Activated B cell treated with CpG ODN at 0.5 μM for 24 hours (primary cell): ENCODE results near the gene GMCL2. TPM values are rescaled to one million over a fixed set of nuclear protein-coding genes. Genes with fewer than 3 reads are reported as not detected.

Experiments used
- ATAC-seq: fragments of 200-7000 bp; cut with Tn5 transposase; one replicate; pipeline ENCODE4 v1.10.0; 2021; ENCODE audit warnings: low read depth, mild to moderate bottlenecking, moderate library complexity
- CTCF ChIA-PET: fragments of 350-600 bp; sonication (Branson Sonifier 250); formaldehyde crosslinking; loops from one replicate; lab custom pipeline; 2021; ENCODE audit warnings: antibody characterized with exemption; lab: Charles Lee
- POLR2A ChIA-PET: fragments of 350-600 bp; sonication (Branson Sonifier 250); formaldehyde crosslinking; loops from one replicate; lab custom pipeline; 2021; ENCODE audit warnings: antibody characterized with exemption; lab: Charles Lee
- DNase-seq: peaks from one replicate; pipeline ENCODE4 v3.0.0; 2022
- H3K27ac Mint-ChIP-seq: one replicate; pipeline ENCODE4 v1.8.0; 2020; ENCODE audit warnings: mixed read lengths
- H3K27me3 Mint-ChIP-seq: one replicate; pipeline ENCODE4 v1.8.0; 2021; ENCODE audit warnings: mixed read lengths
- H3K36me3 Mint-ChIP-seq: one replicate; pipeline ENCODE4 v1.8.0; 2021; ENCODE audit warnings: low read depth, mixed read lengths
- H3K4me1 Mint-ChIP-seq: one replicate; pipeline ENCODE4 v1.8.0; 2021; ENCODE audit warnings: mixed read lengths
- H3K4me3 Mint-ChIP-seq: one replicate; pipeline ENCODE4 v1.8.0; 2020; ENCODE audit warnings: mild to moderate bottlenecking, mixed read lengths
- H3K9me3 Mint-ChIP-seq: one replicate; pipeline ENCODE4 v1.8.0; 2020; ENCODE audit warnings: mixed read lengths
- intact Hi-C: fragments of 100-400 bp; cut with micrococcal nuclease; formaldehyde crosslinking; loops from one replicate; pipeline ENCODE4 v1.15.1; 2024
- total RNA-seq: library from RNA; stranded (reverse); gene quantifications from 2 replicates; pipeline ENCODE4 v1.2.3, GENCODE V29; 2022
- TF ChIP-seq, protein P1 (sequence below): fragments of 200-600 bp; IDR thresholded peaks from one replicate; pipeline ENCODE4 v1.8.0; 2022; ENCODE audit warnings: antibody characterized with exemption, mild to moderate bottlenecking

The GMCL2 gene
- total RNA-seq, 1 donor from 2014 or later = not detected

DNA sequence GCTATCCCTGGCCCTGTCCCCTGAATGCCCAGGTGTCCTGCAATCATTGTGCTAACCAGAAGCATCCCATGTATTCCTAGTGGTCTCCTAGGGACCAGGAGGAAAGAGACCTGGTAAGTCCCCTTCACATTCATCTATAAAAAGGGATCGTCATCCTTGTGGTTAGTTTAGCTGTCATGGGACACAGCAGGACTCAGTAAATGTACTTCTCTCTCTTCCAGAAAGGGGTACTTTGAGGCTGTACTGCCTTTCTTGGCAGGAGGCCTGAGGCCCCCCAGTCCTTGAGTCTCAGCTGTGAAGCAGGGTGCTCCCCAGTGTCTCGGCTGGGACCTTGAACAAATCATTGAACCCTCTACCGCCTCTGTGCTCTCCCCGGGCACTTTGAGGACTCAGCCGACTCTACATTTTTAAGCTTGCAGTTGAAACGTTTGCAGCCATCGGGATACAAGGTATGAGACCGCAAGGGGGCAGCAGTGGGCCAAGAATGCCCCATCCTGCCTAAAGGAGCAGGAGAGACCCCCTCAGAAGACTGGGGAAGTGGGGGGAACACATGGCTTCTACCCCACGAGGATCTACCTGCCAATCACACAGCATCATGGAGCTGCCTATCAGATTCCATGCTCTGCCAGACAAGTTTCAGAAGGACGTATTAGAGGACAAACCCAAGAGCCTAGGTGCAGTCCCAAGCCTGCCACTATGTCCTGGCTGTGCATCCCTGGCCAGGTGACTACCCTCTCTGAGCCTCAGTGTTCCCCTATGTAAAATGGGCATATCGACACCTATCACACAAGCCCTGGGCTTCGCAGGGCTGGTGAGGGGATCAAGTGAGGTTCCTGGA lies 47.8 kb upstream of the GMCL2 start:
- POLR2A ChIA-PET = interaction anchor here (0.8 to 1.0 kb wide), 3 partner anchors 10 to 316 kb away, joined by 4 to 6 read pairs (median 5); partner anchors contain the start of gene HNRNPAB
- DNase-seq = peak; percentile 64
- Mint-ChIP-seq H3K27ac (peak overlapping the region; percentile 54), H3K4me1 (peaks cover 56% of the 10 kb centered on the region), H3K27me3 (no peaks in the 10 kb centered on the region), H3K4me3 (peak overlapping the region; percentile 41), H3K36me3 (peaks cover 17% of the 10 kb centered on the region), H3K9me3 (no peaks in the 10 kb centered on the region)
- intact Hi-C loops = loop anchor here (2.0 to 5.0 kb wide), 3 partner anchors 227 to 1257 kb away; partner anchors contain the start of gene CLK4
- CTCF ChIA-PET = interaction anchor here (0.6 to 1.5 kb wide), 9 partner anchors 16 to 1259 kb away, joined by 3 to 18 read pairs (median 3); partner anchors contain the start of genes HNRNPAB and ZNF354A
- TF ChIP-seq, protein P1, sequence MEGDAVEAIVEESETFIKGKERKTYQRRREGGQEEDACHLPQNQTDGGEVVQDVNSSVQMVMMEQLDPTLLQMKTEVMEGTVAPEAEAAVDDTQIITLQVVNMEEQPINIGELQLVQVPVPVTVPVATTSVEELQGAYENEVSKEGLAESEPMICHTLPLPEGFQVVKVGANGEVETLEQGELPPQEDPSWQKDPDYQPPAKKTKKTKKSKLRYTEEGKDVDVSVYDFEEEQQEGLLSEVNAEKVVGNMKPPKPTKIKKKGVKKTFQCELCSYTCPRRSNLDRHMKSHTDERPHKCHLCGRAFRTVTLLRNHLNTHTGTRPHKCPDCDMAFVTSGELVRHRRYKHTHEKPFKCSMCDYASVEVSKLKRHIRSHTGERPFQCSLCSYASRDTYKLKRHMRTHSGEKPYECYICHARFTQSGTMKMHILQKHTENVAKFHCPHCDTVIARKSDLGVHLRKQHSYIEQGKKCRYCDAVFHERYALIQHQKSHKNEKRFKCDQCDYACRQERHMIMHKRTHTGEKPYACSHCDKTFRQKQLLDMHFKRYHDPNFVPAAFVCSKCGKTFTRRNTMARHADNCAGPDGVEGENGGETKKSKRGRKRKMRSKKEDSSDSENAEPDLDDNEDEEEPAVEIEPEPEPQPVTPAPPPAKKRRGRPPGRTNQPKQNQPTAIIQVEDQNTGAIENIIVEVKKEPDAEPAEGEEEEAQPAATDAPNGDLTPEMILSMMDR = no peak
- no peak for ATAC-seq

DNA sequence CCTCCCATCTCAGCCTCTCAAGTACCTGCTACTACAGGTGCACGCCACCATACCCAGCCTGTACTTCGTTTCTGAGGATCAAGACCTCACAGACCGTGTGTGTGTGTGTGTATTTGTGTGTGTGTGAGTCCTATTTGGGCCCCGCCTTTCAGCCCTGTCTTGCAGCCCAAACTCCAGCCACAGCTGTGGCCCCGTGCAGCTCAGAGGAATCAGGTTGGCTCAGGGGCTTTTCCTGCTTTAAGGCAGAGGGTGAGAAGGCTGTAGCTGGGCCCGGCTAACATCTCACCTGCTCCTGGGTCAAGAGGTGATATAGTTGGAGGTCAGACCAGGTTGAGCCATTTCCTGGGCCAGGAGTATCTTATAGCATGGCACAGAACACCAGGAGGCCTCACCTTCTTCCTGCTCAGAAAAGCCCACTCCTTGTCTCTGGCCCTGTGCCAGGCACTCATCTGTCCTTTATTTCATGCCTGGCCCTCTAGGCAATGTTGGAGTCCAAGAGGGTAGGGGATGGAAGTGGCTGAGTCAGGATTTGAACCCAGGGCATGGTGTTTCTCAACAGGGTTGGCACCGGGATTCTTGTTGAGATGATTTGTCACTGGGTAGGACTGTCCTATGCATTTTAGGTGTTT lies 47.1 kb upstream of the GMCL2 start:
- no peak for ATAC-seq
- POLR2A ChIA-PET = interaction anchor here (0.7 to 1.0 kb wide), 4 partner anchors 10 to 317 kb away, joined by 3 to 6 read pairs (median 4); partner anchors contain the start of gene HNRNPAB

GRCh38 chr5:178232920-178233429 lies 45.8 kb upstream of the GMCL2 start:
- peak overlapping the region; percentile 68 for H3K4me3 Mint-ChIP-seq

More for the DNA sequence above, 47.1 kb upstream of the GMCL2 start:
- H3K9me3 Mint-ChIP-seq = no peaks in the 10 kb centered on the region
- H3K4me3 Mint-ChIP-seq = no peak overlapping the region
- peaks cover 58% of the 10 kb centered on the region for H3K4me1 Mint-ChIP-seq
- peak overlapping the region; percentile 30 for H3K27ac Mint-ChIP-seq
- TF ChIP-seq, protein P1 = no peak
- H3K27me3 Mint-ChIP-seq = no peaks in the 10 kb centered on the region
- intact Hi-C loops = loop anchor here (2.0 kb wide), 1 partner anchor 393 kb away; the partner anchor contains the start of gene CLK4
- DNase-seq = no peak
- CTCF ChIA-PET = interaction anchor here (0.6 to 1.5 kb wide), 8 partner anchors 17 to 1259 kb away, joined by 3 to 18 read pairs (median 3); partner anchors contain the start of genes HNRNPAB and ZNF354A
- H3K36me3 Mint-ChIP-seq = peaks cover 24% of the 10 kb centered on the region

GRCh38 chr5:178232124-178232919 lies 45.2 kb upstream of the GMCL2 start, which contains the start of gene PHYKPL:
Gene PHYKPL (minus strand): TSS chr5:178232802. CDS start chr5:178232550, 252 bp downstream.
- peak within 1 kb of the TSS; percentile 86 for H3K4me3 Mint-ChIP-seq
- DNase-seq = peak; percentile 74
- intact Hi-C loops = loop anchor here (1.0 to 2.0 kb wide), 4 partner anchors 8 to 1466 kb away; partner anchors contain the start of genes CANX, HNRNPAB and ZNF354A
- peaks cover 47% of the 10 kb centered on the region for H3K4me1 Mint-ChIP-seq
- CTCF ChIA-PET = no interaction called here
- ATAC-seq = peak; percentile 75
- H3K9me3 Mint-ChIP-seq = no peaks in the 10 kb centered on the region
- H3K27ac Mint-ChIP-seq = peak within 1 kb of the TSS; percentile 84
- POLR2A ChIA-PET = interaction anchor here (0.6 to 3.2 kb wide), 6 partner anchors 9 to 1392 kb away, joined by 4 to 17 read pairs (median 6); partner anchors contain the start of genes HNRNPAB and HNRNPH1
- TF ChIP-seq, protein P1 = no peak
- no peaks in the 10 kb centered on the region for H3K27me3 Mint-ChIP-seq
- peaks cover 43% of the 10 kb centered on the region for H3K36me3 Mint-ChIP-seq

More at GRCh38 chr5:178232920-178233429, 45.8 kb upstream of the GMCL2 start:
- POLR2A ChIA-PET = interaction anchor here (0.6 to 3.2 kb wide), 4 partner anchors 18 to 1391 kb away, joined by 4 to 17 read pairs (median 8); partner anchors contain the start of genes HNRNPAB and HNRNPH1
- H3K27ac Mint-ChIP-seq = peak overlapping the region; percentile 84
- no peak for ATAC-seq
- H3K4me1 Mint-ChIP-seq = peaks cover 49% of the 10 kb centered on the region
- DNase-seq = no peak
- intact Hi-C loops = loop anchor here (1.0 to 2.0 kb wide), 4 partner anchors 7 to 1466 kb away; partner anchors contain the start of genes CANX, HNRNPAB and ZNF354A
- H3K9me3 Mint-ChIP-seq = no peaks in the 10 kb centered on the region
- CTCF ChIA-PET = interaction anchor here (0.7 kb wide), 1 partner anchor 12 kb away, joined by 3 read pairs; no protein-coding TSS in a partner anchor
- H3K36me3 Mint-ChIP-seq = peaks cover 37% of the 10 kb centered on the region
- H3K27me3 Mint-ChIP-seq = no peaks in the 10 kb centered on the region
- TF ChIP-seq, protein P1 = no peak
